Hematopoietic multipotent progenitor cell treated with erythropoietin and hydrocortisone succinate and interleukin-3 and kit ligand, for 4 days (in vitro differentiated cells): ENCODE measurements around the gene HOXB8.
A peak's percentile ranks its signal among the peaks of the same experiment; 100 is the strongest.

Experiments used
- DNase-seq: peaks from one replicate; pipeline ENCODE4 v3.0.0-alpha.2; 2015

HOXB8 gene

DNA sequence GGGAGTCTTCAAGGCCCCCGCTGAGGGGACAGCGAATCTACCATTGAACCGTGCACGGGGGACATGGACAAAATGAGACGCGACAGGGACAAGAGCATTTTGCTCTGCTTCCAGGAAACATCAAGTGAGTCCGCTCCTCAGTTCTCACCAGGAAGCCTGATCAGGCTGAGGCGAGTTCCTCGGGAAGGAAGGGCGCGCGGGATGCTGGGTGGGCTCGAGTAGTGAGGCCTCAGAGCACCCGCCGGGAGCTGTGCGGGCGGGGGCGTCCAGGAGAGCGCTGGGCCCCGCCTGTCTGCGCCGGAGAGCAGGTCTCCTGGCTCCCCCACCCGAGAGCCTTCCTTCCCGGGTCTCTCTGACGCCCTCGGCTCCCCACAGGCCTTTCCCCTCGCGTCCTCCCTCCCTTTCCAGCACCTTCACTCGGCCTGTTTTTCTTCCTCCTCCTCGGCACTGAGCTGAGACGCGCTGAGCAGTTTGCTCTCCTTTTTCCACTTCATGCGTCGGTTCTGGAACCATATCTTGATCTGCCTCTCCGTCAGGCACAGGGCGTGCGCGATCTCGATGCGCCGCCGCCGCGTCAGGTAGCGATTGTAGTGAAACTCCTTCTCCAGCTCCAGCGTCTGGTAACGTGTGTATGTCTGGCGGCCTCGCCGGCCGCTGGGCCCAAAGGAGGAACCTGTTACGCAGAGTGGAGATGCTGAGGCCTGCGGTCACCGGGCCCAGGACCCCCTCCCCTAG lies 18.9 kb downstream of the HOXB8 start:
- DNase-seq = peak; percentile 51

DNA sequence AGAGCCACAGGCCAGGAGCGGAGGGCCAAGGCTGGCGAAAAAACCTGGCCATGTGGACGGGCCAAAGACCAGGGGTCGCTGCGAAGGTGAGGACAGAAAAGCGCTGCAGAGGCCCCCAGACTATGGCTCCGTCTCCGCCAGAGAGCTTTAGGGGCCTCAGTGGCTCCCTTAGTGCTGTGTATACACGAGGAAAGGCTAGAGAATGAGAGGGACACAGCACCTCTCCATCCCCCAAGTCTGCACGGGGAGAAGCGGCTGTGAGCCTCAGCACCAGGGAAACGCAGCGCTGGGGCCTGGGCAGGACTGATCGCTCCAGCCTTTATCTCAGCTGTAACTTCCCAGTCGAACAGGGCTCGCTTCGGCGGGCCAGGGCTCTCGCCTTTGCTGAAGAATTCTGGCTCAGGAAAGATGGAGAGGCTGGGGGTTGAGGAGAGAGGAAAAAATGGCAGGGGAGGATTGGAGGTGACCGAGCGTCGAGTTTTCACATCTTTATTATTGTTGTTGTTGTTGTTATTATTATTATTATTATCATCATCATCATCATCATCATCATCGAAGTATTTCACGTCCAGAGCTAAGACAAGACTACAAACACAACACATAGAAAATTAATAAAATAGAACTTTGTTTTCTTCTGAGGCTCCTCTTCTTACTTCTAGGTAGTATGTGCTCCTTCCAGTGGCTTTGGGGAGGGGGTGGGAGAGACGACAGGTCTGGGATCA lies 19.7 kb downstream of the HOXB8 start:
- no peak for DNase-seq

DNA sequence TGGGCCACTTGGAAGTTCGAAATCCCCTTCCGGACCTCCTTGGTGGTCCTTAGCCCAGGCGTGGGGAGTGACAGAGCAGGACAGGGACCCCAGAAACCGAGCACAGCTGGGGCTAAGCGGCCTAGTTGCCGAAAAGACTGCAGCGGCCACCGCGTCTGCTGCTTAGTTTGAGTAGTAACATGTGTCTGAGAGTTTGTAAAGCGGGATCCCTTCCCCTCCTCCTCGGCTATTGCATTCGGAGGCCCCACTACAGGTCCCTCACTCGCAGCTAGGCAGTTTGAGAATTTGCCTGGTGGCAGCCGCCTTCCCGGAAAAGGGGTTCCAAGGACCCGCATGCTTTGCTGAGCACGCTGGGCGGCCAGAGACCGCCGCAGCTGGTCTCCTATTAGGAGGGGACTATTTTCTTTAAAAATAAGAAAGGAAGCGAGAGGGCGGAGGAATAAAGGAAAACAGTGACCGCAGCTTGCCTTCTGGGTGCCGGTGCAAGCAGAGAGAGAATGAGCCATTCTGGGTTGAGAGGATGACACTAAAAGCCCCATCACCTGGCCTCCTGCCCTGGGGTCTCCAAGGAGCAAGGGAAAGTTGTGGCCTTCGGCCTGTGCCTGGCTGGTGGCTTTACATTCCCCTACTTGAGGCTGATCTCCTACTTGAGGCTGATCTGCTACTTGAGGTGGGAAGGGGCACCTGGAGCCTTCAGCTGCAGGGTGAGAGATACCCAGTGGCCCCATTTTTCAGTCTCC lies 20.4 kb downstream of the HOXB8 start:
- DNase-seq = no peak

DNA sequence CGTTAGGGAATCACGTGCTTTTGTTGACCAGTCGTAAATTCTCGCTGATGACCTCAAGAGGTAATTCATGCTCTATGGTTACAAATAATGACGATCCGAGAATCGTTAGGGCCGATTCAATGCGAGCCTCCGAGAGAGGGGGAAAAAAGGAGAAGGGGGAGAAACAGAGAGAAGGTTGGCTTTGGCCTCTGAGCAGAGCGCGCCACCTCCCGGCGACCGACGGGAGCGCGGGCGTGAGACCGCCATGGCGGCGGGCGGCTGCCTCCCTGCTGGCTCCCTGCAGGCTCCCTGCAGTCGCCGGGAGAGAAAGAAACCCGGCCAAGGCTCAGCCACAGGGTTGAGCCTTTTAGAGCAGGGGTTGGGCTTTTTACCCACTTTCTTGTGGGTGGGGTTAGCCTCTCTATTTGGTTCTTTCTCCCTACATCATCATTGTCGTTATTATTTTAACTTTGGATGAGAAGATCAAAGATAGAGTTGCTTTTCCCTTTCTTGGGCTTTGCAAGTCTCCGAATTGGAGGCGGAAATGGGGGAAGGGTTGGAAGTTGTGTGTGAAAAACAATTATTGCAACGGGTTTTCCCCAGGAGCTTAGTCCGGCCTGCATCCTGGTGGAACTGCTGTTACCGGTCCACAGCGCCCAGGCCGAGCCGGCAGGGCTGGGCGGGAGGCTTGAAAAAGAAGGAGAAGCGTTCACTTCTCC lies 21.1 kb downstream of the HOXB8 start:
- DNase-seq = peak; percentile 90

DNA sequence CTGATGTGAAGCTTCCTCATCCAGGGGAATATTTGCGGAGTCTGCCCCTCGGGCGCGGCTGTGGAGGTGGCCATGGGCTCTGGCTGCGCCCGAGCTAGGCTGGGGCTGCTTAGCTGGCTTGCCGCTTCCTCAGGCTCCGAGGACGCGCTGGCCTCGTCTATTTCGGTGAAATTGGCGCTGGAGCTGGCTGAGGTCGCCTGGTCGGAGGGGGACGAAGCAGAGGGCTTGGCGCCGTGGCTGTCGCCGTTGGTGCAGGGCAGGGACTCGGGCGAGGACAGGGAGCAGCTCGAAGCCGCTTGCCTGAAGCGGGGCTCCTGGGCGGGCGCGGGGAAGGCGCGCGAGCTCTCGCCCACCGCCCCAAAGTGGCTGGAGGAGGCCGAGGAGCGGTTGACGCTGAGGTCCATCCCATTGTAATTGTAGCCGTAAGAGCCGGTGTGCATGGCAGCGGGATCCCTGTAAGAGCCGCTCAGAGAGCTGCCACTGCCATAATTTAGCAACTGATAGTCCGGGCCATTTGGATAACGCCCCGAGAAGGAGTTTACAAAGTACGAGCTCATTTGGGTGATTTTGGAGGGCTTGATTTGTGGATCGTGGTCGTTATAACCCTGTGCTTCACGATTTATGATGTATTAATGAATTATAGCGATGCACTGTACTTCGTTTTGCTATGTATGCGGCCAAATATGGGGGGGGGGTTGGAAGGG lies 21.8 kb downstream of the HOXB8 start, which contains the start of gene HOXB5:
Gene HOXB5, minus strand, starts transcription at position 654 of the 704 bp plus-strand sequence. Its CDS starts 97 bp downstream, at position 557.
- DNase-seq = peak; percentile 68

DNA sequence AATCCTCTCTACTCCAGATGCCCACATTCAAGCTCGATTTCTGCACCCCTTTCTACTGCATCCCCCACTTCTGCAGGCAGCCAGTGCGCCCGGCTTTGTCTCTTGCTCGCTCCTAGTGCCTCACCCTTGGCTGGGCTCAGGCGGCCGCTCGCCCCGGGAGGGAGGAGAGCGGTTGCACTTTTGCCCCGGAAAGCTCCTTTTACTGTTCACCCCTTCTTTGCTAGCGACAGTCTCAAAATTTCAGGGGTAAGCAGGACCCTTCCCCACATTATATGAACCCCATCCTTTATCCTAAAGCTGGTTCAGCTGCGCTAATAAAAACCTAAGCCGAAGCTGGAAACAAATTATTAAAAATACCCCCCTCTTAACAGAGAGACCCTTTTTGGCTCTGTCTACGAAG lies 22.5 kb downstream of the HOXB8 start:
- DNase-seq = peak; percentile 69

DNA sequence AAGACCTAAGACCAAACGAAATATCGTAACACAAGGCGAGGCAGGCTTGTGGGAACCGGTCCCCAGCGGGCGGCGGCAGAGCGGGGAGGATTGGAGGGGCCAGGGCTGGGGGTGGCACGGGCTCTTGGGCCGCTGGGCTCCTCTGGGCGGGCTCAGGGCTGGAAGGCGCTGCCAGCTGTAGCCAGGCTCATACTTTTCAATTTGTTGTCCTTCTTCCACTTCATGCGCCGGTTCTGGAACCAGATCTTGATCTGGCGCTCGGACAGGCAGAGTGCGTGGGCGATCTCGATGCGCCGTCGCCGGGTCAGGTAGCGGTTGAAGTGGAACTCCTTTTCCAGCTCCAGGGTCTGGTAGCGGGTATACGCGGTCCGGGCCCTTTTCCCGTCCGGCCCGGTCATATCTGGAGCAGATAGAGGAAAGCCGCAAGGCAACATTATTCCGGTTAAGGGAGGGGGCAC lies 23.0 kb downstream of the HOXB8 start:
- no peak for DNase-seq

DNA sequence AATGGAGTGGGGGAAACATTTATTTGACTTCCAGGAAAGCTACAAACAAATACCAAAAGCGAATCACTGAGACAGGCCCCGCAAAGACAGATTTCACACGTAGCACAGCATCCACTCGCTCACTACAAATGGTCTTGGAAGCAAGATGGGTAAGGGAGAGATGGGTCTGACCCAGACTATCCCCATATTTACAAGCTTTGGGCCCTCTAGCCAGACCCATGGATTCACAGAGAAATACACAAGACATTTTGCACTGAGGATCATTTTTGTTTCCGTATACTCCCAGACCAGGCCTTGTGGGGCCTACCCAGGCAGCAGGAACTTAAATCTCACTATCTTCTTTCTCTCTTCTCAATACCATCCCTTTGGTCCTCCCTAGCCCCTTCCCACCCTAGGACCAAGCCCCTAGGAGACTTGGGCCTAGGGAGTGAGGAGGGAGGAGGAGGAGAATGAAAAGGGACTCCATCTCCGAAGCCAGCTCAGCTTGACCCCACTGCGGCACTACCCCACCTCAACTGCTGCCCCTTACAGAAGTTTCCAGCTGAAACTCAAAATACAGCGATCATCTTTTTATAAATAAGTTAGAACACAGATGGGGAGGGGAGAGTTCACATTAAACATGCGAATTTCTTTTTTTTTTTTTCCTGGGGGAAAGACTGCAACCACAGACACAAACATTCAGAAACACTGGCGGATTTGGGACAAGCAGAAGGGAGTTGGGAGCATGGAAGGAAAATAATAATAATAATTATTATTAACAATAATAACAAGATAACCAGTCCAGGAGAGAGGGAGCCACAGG lies 23.6 kb downstream of the HOXB8 start:
- no peak for DNase-seq

DNA sequence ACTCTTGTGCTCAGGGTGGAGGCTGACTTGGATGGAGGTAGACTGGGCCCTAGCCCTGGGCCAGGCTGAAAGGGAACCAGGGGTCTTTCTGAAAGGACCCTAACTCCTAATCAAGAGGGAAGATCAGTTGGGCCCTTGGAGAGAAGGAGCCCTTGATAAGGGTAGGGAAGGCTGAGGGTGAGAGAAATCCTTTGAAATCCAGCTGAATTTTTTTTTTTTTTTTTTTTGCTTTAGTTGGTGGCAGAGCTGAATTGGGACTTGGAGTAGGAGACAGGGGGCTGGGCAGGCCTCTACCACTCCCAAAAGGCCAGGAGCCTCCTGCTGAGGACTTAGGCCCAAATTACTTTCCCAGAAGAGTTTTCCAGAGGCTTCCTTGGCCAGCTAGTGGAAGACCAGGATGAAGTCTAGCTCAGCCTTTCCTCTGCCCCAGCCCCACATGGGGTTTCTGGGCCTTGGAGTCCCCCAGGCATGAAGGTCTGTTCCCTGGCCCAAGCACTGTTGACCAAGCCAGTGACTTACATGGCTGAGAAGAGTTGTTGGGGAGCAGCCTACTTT lies 24.4 kb downstream of the HOXB8 start:
- DNase-seq = no peak

DNA sequence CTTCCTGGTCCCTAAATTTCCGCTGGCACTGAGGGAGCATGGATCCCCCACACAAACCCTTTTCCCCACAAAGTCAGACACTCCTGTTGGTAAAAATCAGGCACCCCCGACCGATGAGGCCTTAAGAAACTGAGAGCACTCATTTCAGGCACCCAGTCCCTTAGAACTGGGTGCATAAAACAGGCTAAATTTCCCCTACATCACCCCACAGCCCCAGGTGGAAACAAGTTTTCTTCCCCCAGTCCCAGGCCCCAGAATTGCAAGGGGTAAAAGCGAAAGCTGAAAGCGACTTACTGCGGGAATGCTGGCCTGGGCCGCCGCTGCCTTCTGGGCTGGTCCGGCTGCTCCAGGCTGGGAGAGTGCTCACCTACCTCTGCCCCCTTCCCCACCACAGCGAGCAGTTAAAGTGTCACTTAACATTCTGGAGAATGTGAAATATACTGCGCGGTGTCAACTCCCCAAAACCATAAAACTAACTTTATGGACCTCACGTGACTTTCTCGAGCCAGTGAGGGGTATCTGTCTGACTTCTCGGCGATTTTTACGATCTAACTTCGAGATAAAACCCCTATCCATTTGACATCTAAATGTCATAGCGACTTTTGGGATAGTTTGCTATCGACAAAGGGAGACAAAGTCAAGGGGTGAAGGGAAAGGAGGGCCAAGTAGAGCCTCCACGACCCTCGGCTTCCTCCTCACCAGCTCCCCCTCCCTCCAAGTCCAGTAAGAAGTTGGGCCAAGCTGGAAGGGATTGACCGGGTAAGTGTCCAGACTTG lies 25.1 kb downstream of the HOXB8 start, which contains the start of gene HOXB3:
Gene HOXB3, minus strand, starts transcription at position 411 of the 776 bp plus-strand sequence. CDS start 37,767 bp downstream, outside the sequence.
- DNase-seq = no peak

DNA sequence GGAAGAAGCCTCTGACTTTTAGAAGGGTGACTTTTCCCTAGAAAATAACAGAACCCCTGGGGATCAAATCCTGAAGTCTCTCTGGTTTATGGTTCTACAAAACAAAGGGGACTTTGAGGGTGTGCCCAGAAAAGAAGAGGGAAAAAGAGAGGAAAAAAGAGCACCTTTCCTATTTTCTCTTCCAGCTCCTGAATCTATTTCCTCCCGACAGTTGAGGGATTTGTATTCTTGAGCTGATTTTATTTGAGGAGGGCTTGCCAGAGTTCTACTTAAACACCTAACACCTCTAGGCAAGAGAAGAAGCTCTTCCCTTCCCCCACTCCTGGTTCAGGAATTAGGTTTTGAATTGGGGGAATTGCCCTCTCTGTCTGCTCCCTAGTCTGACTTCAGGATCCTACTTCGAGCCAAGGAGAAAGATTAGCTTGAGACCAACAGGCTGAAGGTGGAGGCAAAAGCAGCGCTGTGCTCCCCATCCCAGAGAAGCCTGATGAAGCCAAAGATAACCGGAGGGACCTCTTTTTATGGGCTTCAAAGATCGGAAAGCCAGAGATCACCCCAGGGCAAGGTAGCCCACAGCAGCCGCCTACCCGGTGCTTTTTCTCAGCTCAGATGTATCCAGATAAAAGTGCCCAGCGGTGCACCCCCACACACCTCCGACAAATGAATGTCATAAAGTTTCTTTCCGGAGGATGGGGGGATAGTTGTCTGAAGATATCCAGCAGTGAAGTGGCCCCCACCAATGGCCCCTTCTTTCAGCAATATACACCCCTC lies 25.8 kb downstream of the HOXB8 start:
- no peak for DNase-seq

DNA sequence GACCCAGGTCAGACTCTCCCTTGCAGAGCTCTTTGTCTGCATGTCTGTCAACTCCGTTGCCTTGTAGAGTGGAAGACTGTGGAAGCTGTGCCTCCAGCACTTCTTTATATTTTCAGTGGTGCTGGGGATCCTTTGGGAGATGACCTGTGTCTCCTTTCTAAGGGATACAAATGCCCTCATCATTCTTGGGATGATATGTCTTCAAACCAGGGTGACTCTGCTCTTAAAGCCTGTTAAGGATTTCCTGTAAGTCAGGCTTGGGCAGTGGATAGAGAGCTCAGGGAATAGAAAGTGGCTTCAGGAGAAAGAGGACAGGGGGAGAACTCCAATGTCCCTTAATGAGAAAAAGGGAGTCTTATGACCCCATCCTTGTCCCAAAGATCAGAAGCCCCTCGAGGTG lies 26.6 kb downstream of the HOXB8 start:
- no peak for DNase-seq

DNA sequence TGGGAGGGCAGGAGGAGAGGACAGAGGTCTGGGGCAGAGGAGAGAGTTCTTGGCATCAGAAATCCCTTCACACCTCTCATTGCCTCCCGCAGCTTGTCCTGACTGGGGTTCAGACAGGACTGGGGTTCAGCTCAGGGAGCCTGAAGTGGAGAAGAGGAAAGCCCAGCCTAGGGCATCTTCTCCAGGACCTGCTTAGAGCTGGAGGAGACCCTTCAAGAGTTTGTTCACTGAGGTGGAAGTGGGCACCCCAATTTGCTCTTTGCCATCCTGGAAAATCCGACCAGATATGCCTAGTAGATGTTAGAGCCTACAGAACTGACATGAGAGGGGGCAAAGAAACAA lies 27.0 kb downstream of the HOXB8 start:
- DNase-seq = no peak

DNA sequence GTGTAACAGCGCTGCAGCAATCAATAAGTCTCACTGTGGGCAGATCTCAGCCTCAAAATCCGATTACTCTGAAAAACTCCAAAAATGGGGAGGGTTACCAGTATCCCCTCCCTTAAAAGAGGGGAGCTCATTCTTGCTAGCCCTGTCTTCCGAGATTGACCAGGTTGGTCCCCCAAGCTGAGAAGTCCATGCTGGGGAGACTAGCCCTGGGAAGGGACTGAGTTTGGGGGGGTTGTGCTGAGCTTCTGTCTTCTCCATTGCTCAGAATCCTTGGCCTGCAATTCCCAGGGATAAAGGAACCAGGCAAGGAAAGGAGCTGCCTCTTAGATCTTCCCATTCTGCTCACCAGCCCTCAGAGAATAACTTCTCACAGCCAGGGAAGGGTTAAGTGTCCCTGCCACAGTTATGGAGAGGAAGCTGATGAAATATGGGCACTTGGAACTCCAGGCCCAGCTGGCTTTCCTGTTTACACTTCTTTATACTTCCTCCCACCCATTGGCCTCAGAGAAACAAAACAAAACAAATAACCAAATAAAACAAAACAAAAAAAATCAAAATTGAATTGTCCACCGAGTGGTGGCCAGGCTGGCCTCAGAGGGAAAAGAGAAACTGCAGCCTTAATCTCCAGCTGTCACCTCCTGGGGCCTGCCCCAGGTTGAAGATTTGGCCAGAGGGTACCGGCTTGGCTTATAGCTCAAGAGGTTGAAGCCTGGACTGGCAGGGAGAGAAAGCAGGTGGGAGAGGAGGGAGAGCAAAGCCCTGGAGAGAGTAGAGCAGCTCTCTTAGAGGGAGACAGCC lies 27.6 kb downstream of the HOXB8 start:
- no peak for DNase-seq

DNA sequence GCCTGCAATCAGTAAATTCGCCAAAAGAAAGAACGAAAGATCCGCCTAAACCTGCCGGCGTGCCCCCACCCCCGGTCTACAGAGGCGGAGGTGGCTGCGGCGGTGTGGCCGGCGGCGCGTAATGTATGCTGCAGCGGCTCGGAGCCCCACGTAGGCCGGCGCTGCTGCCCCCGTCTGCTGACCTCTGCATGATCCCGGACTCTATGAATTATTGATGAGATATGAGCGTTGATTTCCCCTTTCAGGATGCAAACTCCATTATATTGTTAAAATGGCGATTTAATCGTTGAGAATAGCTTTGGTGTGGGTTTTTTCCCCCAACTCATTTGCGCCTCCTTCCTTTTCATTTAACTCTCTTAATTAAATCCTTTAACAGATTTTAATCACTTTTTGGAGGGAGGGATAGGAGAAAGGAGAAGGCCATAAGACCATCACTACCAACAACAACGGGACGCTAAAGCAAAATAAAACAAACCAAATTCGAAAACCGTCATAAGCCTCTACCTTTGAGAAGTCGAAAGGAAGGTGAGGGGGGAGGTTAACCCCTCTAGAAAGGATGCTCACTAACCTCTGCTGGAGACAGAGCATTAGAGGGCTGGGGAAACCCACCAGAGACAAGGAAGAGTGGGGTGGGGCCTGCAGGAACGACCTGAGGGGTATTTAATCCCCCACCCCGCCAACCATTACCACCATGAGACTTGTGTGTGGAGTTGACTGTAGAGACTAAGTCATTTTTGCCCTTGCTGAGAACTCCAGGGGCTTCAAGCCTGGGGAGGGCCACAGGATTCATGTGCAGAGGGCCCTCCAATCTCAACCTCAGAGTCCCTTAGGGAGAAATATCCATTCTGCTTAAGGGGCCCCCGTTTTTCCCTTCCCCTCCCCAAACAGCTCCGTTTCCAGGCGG lies 28.5 kb downstream of the HOXB8 start:
- DNase-seq = peak; percentile 46

DNA sequence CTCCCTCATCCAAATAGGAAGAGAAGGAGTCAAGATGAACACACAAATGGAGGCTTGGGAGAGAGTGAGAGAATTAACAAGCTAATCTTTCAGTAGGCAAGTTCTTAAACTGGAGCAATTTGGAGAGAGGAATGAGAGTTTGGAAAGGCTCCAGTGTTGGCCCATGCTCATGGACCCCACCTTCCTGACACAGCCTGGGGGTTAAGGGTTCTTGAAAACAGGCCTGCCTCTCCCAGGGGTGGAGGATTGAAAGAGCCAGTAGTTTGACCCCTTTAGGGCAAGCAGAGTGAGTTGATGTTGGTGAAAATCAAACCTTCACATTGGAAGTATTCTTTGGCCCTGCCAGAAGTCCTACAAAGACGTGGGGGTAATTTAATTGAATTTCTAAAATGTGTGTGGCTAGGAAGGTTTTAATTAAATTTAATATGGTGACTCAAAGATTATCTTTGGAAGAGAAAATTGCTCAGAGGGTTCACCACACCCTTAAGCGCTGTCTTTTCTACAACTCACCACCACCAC lies 30.8 kb downstream of the HOXB8 start:
- no peak for DNase-seq

DNA sequence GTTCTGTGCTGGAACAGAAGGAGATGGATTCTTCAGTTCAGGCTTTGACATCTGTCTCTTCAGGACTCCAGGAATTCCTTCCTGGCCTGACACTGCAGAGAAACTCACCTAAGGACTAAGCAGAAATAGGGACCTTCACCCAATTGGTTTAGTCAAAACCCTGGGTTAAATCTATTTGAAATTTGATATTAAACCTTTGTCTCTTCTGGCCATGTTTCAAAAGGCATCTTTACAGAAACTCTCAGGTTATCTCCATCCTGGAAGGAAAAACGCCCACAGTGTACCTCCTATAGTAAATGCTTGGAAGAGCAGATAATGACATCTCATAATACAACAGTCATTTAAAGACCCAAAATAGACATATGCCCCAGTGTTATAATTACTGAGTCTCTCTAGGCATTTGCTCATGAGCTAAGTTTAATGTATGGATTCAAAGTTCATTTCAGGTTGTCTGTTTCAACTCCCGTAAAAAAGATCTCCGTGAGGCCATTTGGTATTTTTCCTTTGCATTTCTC lies 31.3 kb downstream of the HOXB8 start:
- DNase-seq = no peak
